ENCODE data around the gene PLTP. TPM values are rescaled to one million over a fixed set of nuclear protein-coding genes. Genes with fewer than 3 reads are reported as not detected.
A peak's percentile ranks its signal among the peaks of the same experiment; 100 is the strongest.

Gene PLTP
- total and polyA plus RNA-seq, 3 donors from 2014 or later = 53.3 to 105 (median 80.0) TPM

DNA sequence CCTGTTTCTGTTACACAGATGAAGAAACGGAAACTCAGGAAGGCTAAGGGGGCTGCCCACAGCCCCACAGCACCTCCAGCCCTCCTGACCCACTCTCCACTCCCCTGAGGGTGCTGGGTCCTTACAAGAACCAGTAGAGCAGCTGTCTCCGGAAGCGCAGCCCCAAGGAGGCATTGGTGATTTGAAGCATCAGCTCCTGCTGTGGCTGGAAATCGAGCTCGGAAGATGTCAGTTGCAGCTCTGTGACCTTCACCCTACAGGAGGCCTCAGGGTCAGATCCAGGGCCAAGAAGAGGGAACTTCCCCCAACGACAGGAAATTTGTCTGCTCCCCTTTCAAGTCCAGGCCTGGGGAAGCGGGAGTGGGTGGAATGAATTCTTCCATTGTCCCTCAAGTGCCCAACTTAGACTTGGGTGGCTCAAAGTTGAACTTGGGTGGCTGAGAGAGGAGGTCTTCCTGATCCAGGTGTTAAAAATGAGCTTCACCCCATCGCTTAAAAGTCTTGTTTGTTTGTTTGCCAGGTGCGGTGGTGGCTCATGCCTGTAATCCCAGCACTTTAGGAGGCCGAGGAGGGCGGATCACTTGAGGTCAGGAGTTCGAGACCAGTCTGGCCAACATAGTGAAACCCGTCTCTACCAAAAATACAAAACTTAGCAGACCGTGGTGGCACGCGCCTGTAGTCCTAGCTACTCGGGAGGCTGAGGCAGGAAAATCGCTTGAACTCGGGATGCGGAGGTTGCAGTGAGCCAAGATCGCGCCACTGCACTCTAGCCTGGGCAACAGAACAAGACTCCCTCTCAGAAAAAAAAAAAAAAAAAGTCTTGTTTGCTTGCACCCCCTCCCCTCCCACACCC is 1.9 kb downstream of the PLTP start:
- peak overlapping the region; percentile 31 to 67 for H3K4me3 ChIP-seq
- DNase-seq = no peak
- peaks cover 10% of the 10 kb centered on the region for H3K4me1 ChIP-seq
- 63 to 69% methylated on average over 21 to 22 of the region's 22 CpGs for WGBS, 2 donors
- H3K27me3 ChIP-seq = no peaks in the 10 kb centered on the region
- H3K27ac ChIP-seq = peak overlapping the region in 1 of 2 donors; percentile 24
- no peaks in the 10 kb centered on the region for H3K9me3 ChIP-seq
- TF ChIP-seq, protein P1, sequence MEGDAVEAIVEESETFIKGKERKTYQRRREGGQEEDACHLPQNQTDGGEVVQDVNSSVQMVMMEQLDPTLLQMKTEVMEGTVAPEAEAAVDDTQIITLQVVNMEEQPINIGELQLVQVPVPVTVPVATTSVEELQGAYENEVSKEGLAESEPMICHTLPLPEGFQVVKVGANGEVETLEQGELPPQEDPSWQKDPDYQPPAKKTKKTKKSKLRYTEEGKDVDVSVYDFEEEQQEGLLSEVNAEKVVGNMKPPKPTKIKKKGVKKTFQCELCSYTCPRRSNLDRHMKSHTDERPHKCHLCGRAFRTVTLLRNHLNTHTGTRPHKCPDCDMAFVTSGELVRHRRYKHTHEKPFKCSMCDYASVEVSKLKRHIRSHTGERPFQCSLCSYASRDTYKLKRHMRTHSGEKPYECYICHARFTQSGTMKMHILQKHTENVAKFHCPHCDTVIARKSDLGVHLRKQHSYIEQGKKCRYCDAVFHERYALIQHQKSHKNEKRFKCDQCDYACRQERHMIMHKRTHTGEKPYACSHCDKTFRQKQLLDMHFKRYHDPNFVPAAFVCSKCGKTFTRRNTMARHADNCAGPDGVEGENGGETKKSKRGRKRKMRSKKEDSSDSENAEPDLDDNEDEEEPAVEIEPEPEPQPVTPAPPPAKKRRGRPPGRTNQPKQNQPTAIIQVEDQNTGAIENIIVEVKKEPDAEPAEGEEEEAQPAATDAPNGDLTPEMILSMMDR (IDR thresholded peaks at IDR 0.05) = no peak
- TF ChIP-seq POLR2A (IDR thresholded peaks at IDR 0.05) = no peak
- intact Hi-C loops (cut with DNase I; ENCODE audit: low total_unique reads) = no loop called here
- H3K36me3 ChIP-seq (ENCODE audit: low read depth, missing control alignments) = no peaks in the 10 kb centered on the region

DNA sequence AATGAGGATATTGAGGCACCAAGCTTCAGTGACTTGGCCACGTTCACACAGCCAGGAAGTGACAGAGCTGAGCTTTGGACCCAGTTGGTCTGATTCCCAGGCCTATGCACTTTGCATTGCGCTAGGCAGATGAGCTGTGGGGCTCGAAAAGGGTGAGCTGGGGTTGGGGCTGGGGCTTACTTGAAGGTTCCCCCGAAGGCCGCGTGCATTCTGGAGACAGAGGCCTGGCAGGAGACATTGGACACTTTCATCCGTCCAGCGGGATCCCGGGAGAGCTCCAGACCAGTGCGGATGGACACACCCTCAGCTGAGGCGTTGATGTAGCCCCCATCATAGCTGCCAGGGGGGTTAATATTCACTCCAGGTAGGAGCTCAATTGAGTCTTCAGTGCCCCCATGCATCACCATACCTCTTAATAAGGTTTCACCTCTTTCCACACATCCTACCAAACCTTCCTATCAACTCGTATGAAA is 2.6 kb downstream of the PLTP start:
- Histone ChIP-seq H3K36me3 (ENCODE audit: low read depth, missing control alignments) (no peaks in the 10 kb centered on the region), H3K9me3 (no peaks in the 10 kb centered on the region), H3K4me3 (no peak overlapping the region), H3K27ac (no peak overlapping the region), H3K4me1 (peaks cover 10% of the 10 kb centered on the region), H3K27me3 (no peaks in the 10 kb centered on the region)
- no peak for TF ChIP-seq POLR2A (IDR thresholded peaks at IDR 0.05)
- TF ChIP-seq, protein P1 (IDR thresholded peaks at IDR 0.05) = no peak
- intact Hi-C loops (cut with DNase I; ENCODE audit: low total_unique reads) = no loop called here
- 72 to 88% methylated on average over 4 to 12 of the region's 12 CpGs for WGBS, 2 donors
- DNase-seq = no peak

DNA sequence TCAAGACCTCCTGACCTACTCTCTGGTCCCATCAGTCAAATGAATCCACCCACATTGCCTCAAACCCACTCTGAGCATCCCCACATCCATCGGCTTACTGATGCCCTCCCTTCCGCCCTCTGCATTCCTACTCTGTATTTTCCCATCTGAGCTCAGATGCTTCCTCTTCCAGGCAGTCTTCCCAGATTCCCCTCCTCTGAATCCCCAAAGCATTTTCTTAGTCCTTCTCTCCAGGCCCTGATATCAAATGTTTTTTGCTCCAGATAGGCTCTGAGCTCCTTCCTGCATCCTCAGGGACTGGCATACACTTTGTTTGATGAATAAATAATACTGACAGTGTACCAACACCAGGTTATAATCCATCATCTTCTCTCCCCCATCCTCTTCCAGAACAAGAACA is 3.9 kb downstream of the PLTP start:
- H3K27ac ChIP-seq = no peak overlapping the region
- no peak for DNase-seq
- intact Hi-C loops (cut with DNase I; ENCODE audit: low total_unique reads) = no loop called here

DNA sequence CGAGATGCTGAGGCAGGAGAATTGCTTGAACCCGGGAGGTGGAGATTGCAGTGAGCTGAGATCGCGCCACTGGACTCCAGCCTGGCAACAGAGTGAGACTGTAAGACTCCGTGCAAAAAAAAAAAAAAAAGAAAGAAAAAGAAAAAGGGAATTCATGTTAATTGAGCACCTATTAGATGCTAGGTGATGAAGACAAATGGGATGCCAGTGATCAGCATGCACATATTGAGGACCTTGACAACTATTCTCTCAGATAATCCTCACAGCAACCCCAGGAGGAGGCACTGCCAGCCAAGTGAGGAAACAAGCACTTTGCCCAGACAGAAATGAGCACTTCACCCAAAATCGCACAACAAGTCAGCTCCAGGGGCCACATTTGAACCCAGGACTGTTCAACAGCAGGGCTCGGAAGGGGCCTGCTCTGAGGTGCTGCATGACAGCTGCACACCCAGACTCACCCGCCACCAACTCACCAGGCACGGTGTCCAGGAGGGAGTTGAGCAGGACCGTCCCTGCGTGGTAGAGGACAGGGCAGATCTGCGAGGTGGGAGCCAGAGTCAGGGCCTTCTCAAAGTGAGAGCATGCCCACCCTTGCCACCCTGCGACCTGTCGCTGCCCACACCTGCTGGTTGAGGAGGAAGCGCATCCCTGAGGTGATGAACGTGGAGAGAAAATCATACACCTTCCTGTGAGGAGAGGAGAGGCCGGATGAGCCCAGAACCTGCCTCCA is 4.6 kb downstream of the PLTP start:
- TF ChIP-seq POLR2A (IDR thresholded peaks at IDR 0.05) = no peak
- TF ChIP-seq, protein P1 (IDR thresholded peaks at IDR 0.05) = no peak
- Histone ChIP-seq H3K4me3 (no peak overlapping the region), H3K4me1 (peaks cover 6% of the 10 kb centered on the region), H3K27ac (no peak overlapping the region), H3K9me3 (no peaks in the 10 kb centered on the region), H3K27me3 (no peaks in the 10 kb centered on the region), H3K36me3 (ENCODE audit: low read depth, missing control alignments) (no peaks in the 10 kb centered on the region)
- 90 to 96% methylated on average over 6 to 17 of the region's 17 CpGs for WGBS, 2 donors
- intact Hi-C loops (cut with DNase I; ENCODE audit: low total_unique reads) = no loop called here
- DNase-seq = no peak

More for the DNA sequence above, 3.9 kb downstream of the PLTP start:
- H3K4me3 ChIP-seq = no peak overlapping the region
- no peaks in the 10 kb centered on the region for H3K9me3 ChIP-seq
- H3K4me1 ChIP-seq = peaks cover 10% of the 10 kb centered on the region
- no peak for TF ChIP-seq POLR2A (IDR thresholded peaks at IDR 0.05)
- TF ChIP-seq, protein P1 (IDR thresholded peaks at IDR 0.05) = no peak
- H3K36me3 ChIP-seq (ENCODE audit: low read depth, missing control alignments) = no peaks in the 10 kb centered on the region
- 90 to 91% methylated on average over 2 of the region's 2 CpGs for WGBS, 2 donors
- no peaks in the 10 kb centered on the region for H3K27me3 ChIP-seq

Data from testis (tissue), 3 donors.